Occipital lobe (tissue), 2 donors: ENCODE measurements around the gene VIPR2. TPM values are rescaled to one million over a fixed set of nuclear protein-coding genes. Genes with fewer than 3 reads are reported as not detected.
"Not testable (repeated sequence)": the region's sequence is repeated elsewhere in the genome, so short reads cannot be mapped to it uniquely, and the experiment has no call there.

ENCODE experiments used
- DNase-seq: peaks from one replicate; lab custom pipeline; 2025; lab: John Stamatoyannopoulos, UW
- total RNA-seq: library from RNA; depleted of rRNA; stranded (reverse); fragments of >200 nt; gene quantifications from one replicate; pipeline ENCODE4 v1.2.3, GENCODE V29; 2014

VIPR2 gene
- total RNA-seq, 1 donor from 2014 or later = 0.47 TPM

- DNase-seq = no peak
Measured at GRCh38 chr7:159140170-159140910, 4.3 kb downstream of the VIPR2 start.

DNA sequence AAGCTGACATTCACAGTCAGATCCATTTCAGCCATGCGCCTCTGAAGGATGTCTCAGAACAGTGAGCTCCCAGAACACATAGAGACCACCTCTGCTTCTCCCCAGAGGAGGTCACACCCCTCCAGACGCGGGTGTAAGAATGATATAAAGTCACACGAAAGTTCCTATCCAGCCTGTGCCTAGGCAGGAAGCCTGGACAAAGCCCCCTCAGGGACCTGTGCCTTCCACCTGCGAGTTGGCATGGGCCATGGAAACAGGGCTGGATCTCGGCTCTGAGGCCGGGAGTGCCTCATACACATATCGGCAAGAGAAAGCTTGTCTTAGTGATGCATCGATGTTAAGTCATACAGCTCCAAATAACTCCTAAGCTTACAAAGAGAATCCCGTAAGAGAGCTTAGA lies 5.0 kb downstream of the VIPR2 start:
- no peak for DNase-seq

DNA sequence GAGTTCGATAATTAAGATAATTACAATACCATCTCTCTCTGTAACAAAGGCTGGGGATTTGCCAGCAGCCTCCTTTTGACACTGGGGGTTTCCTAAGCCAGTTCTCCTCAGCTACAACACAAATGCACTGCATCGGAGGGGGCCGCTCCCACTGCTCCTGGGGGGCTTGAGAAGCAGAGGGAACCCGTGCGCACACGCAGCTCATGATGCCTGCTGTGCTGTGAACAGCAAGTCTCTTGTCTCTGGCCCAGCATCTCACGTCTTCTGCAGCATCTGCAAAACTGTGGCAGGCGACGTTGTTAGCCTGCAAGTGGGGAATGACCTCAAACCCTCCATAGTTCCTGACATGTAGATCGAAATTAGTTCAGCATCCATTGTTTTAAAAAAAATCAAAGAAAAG lies 5.5 kb downstream of the VIPR2 start:
- no peak for DNase-seq

DNA sequence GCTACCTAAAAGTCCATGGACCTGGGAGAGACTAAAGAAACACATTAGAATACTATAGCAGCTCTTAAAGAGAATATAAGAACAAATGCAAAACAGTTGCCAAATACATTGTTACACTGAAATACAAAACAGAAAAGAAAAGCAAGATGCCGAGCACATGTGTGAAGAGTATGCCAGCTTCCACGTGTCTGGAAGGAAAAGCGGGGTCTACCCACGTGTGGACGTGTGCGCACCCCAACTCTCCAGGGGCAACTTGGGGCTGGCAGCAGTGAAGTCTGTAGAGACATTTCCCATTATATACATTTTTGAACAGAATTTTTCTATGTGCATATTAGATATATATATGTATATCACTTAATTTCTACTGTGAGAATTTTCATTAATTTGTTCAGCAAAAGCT lies 6.2 kb downstream of the VIPR2 start:
- no peak for DNase-seq

DNA sequence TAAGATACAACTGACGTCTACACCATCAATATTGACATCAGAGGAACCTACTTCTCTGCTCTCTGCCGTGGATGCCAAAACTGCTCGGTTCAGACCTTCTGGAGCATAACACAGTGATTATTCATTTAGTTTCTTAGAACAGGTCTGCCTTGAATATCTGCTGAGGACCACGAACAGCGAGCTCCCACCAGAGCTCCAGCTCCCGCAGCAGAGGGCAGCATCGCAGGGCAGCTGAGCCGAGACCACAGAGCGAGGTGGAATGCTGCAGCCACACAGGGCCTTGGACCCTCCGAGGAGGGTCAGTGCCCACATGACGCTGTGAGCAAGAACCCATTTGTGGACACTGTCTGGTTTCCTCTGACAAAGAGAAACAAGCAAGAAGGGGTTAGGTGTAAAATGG lies 6.8 kb downstream of the VIPR2 start:
- DNase-seq = no peak

DNA sequence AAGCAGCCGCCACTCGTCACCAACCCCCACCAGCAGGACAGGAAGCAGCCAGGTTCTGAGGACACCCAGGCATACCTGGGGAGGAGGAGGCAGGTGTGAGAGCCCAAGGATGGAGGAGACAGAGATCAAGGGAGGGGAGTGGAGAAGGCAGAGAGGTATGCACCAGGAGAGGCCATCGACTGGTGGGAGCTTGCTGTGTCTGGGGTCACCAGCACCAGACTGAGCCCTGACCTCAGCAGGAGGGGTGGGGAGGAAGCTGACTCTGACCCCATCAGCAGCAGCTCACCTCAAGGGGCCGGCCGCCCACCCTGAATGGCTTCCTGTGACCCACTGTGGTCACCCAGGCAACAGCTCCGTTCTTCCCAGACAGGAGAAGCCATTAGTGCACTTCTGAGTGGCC lies 7.8 kb downstream of the VIPR2 start:
- no peak for DNase-seq

- DNase-seq = no peak
Measured at GRCh38 chr7:159136442-159136841, 8.2 kb downstream of the VIPR2 start.

DNA sequence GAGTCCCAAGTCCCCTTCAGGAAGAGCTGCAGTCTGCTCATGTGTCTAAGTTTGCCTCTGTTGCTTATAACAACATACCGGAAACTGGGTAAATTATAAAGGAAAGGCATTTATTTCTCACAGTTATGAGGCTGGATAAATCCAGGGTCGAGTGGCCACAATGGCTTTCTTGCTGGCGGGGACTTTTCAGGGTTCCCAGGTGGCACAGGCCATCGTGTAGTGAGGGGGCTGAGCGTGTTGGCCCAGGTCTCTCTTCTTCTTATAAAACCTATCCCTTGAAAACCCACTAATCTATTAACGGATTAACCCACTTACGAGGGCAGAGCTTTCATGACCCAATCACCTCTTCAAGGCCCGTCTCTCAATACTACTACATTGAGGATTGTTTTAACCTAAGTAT lies 8.7 kb downstream of the VIPR2 start:
- DNase-seq = no peak

DNA sequence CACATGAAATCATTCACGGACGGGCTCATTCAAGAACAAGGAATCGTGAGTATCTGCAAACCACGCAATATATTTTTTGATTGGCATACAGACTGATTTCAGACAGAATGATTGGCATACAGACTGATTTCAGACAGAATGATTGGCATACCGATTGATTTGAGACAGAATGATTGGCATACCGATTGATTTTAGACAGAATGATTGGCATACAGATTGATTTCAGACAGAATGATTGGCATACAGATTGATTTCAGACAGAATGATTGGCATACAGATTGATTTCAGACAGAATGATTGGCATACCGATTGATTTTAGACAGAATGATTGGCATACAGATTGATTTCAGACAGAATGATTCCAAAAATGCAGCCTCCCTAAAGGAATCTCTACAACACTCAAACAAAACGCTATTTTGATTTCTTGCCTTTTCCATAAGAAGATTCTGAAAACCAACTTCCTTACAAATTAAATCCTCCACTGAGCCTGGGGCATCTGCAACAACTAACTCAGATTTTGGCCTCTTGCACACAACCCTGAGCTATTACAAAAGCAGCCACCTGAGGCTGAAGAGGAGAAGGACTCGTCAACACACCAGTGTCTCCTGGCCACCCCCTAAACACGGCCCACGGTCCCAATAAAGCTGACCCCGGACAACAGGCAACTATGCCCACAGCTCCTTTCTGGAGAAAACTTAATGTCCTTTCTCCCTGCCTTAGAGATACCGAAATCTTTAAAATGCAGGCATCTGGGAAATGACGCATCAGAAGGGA lies 11.8 kb downstream of the VIPR2 start:
- not testable (repeated sequence) for DNase-seq

DNA sequence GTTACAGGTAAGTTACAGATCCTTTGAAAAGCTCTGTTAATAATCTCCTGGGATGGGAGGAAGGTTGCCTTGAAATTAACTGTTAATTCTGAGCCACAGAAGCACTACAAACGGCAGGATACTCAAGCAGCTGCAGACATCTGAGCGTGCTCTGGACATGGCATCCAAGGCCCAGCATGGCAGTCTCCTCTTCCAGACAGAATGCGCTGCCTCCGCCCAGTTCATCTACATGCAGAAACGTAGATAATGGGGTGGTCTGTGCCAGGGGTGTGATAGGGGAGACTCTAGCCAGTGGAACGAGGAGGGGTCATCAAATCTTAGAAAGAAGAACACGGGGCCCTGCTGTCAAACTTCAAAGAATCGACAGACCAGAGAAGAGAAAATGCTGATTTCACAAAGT lies 13.8 kb downstream of the VIPR2 start:
- no peak for DNase-seq

GRCh38 chr7:159130199-159130775 lies 14.4 kb downstream of the VIPR2 start:
- no peak for DNase-seq

GRCh38 chr7:159128767-159129166 lies 15.9 kb downstream of the VIPR2 start:
- DNase-seq = no peak

DNA sequence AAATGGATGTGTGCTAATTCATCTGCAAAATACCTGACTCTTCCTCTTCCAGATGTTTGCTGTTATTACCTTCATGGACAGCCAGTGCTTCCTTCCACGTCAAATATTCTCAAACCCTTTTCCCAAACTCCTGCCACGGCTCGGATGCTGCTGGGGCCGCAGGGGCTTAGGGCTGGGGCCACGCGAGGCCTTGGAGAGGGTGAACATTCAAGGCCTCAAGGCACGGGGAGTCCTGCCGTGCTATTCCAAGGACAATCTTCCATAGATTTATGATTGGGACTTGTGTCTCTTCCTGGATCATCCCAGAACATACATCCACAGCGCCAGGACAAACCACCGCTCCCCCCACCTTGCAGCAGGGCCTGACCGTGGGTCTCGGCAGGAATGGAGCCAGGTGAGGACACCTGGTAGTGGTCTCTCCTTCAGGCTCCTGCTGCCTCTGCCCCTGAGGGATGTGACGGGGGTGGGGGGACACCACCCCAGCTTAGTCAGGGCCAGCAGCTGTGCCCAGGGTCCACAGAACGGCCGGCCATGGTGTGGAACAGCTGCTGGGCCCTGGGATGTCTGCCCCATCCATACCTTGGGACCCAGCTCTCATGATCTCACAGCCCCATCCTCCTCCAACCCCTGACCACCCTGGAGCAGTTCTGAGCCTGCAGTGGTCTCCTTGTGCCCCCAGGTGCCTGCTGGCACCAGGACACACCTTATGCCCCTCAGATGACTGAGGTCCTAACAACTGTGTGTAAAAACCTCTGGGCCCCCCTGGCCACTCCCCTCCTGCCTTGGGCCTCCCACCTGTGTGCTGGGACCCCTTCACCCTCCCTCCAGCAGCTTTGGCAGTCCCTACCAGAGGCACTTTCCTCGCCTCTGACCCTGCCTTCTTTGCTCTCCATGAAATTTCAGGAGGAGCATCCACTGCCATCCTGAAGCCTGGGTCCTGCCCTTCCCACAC lies 16.7 kb downstream of the VIPR2 start:
- no peak for DNase-seq

DNA sequence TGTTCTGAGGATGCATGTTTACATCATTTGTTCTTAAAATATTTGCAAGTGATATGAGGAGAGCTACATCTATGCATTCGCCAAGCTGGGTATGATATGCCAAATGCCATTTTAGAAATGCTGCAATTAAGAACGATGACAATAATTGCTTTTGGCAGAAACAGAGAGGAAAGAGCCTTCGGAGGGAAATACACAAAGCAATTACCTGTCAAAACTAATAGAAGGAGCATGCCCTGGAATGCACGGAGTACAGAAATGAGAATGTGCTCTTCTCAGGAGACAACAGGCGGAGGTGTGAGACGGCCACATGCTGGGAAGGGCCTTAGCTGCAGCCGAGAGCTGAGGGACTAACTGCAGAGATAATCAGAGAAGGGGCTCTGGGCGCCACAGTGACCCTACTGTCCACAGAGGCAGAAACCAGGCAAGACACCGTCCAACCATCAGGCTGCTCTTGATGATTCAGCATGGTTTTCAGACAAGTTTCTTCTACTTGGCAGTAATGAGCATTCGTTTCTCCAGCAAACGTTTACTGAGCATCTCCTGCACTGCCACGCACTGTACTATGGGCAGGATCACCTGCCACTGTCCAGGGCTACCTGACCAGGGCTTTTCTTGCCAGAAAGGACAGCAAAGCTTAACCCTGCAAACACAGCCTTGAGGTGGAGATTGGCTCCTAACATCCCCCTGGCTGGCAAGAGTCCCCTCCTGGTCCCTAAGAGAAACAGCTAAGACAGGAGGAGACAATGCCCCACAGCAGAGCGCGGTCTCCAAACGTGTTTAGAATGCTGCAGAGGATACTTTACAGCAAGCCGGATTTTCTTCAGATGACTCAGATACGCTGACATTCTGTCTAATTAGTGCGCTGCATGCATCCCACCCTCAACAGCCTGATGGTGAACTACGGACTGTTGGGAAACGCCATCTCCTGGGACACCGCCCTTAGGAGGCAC lies 18.1 kb downstream of the VIPR2 start:
- DNase-seq = no peak

- no peak for DNase-seq
Measured at GRCh38 chr7:159125955-159126270, 18.8 kb downstream of the VIPR2 start.

DNA sequence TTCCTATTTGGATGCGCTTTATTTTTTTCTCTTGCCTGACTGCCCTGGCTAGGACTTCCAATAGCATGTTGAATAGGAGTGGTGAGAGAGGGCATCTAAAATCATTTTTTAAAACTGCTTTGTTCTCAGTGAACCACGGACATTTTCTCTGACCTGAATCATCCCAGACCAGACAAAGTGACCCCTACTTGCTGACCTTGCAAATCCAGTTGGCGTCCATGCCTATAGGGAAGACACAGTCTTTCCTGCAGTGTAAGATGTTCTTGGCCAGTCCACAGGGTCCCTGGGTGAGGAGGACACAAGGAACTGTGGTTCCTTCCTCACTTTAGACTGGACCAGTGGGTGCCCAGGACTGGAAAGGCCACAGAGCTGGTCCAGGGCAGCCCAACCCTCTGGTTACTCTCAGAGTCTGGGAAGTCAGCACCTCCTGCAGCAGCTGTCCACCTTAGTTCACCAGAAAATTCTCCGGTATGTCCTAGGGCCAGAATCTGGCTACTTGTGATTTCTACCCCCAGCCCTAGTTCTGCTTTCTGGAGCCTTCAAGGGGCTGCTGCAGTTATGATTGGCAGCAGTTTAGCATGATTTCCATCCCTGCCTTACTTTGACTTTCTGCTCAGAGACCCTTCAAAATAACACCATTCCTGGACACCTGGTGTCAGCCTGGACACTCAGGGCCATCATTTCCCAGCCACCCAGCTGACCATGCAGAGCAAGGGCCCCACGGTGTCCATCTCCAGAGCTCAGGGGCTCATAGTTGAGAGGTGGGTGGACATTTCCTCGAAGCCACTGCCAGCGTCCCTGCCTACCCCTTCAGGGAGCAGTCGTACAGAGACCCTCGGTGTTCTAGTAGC lies 19.3 kb downstream of the VIPR2 start:
- no peak for DNase-seq

- DNase-seq = not testable (repeated sequence)
Measured at GRCh38 chr7:159123793-159124192, 20.9 kb downstream of the VIPR2 start.

DNA sequence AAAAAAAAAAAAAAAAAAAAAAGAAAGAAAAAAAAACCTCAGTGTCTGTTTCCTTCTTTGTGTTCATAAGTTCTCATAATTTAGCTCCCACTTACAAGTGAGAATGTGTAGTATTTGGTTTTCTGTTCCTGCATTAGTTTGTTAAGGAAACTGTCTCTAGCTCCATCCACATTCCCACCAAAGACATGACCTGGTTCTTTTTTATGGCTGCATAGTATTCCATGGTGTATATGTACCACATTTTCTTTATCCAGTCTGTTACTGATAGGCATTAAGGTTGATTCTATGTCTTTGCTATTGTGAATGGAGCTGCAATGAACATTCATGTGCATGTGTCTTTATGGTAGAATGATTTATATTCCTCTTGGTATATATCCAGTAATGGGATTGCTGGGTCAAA lies 21.4 kb downstream of the VIPR2 start:
- DNase-seq = not testable (repeated sequence)

- DNase-seq = no peak
Measured at GRCh38 chr7:159122276-159122675, 22.4 kb downstream of the VIPR2 start.

GRCh38 chr7:159121476-159121875 lies 23.2 kb downstream of the VIPR2 start:
- DNase-seq = no peak
